Fibroblast of lung (primary cell): ENCODE data around the gene ATP11A. TPM values are rescaled to one million over a fixed set of nuclear protein-coding genes. Genes with fewer than 3 reads are reported as not detected.

Experiments used
- DNase-seq, 2 donors: peaks; one replicate each; pipeline versions ENCODE4 v3.0.0 to v3.0.0-alpha.2; 2010; ENCODE audit warnings: low read depth in 2 of 2
- H2AFZ ChIP-seq: 2 replicates; pipeline ENCODE4 v1.5.1; 2012; ENCODE audit warnings: low read length, control low read depth, inconsistent platforms
- H3K27ac ChIP-seq: 2 replicates; pipeline ENCODE4 v1.5.1; 2011; ENCODE audit warnings: low read length, control low read depth; ENCODE audit not compliant: insufficient read depth
- H3K27me3 ChIP-seq: 2 replicates; pipeline ENCODE4 v1.5.1; 2011; ENCODE audit warnings: mild to moderate bottlenecking, low read length; ENCODE audit not compliant: control insufficient read depth, insufficient read depth
- H3K36me3 ChIP-seq: 2 replicates; pipeline ENCODE4 v1.5.1; 2011; ENCODE audit warnings: low read length; ENCODE audit not compliant: control insufficient read depth, insufficient read depth
- H3K4me1 ChIP-seq: 2 replicates; pipeline ENCODE4 v1.5.1; 2011; ENCODE audit warnings: low read length; ENCODE audit not compliant: control insufficient read depth, insufficient read depth; ENCODE audit errors: extremely low read depth
- H3K4me2 ChIP-seq: 2 replicates; pipeline ENCODE4 v1.5.1; 2011; ENCODE audit warnings: low read length, control low read depth; ENCODE audit not compliant: insufficient read depth; ENCODE audit errors: extremely low read depth
- H3K4me3 ChIP-seq, 4 experiments: fragments of 200-600 bp in 1 of 4; sonication (generic) in 1 of 4; replicated peaks in 1 of 4; 2 replicates each; pipeline ENCODE4 v1.5.1; 2011 to 2016; ENCODE audit warnings: low read length in 4 of 4, low read depth in 3 of 4, mild to moderate bottlenecking in 3 of 4, control low read depth in 2 of 4, inconsistent platforms in 1 of 4, mixed read lengths in 1 of 4; ENCODE audit not compliant: insufficient read depth in 1 of 4; ENCODE audit errors: control extremely low read depth in 1 of 4
- H3K79me2 ChIP-seq: 2 replicates; pipeline ENCODE4 v1.5.1; 2012; ENCODE audit warnings: mild to moderate bottlenecking, low read length, inconsistent platforms; ENCODE audit not compliant: control insufficient read depth, insufficient read depth
- H3K9ac ChIP-seq: 2 replicates; pipeline ENCODE4 v1.5.1; 2011; ENCODE audit warnings: mild to moderate bottlenecking, low read length, control low read depth; ENCODE audit not compliant: insufficient read depth
- H3K9me3 ChIP-seq: 2 replicates; pipeline ENCODE4 v1.5.1; 2012; ENCODE audit warnings: low read depth, low read length; ENCODE audit not compliant: control insufficient read depth, insufficient read depth
- H4K20me1 ChIP-seq: 2 replicates; pipeline ENCODE4 v1.5.1; 2011; ENCODE audit warnings: low read length; ENCODE audit not compliant: control insufficient read depth, insufficient read depth; ENCODE audit errors: extremely low read depth
- EZH2 ChIP-seq: IDR thresholded peaks from 2 replicates; pipeline ENCODE4 v1.5.1; 2012; ENCODE audit warnings: low read length, control low read depth, mild to moderate bottlenecking; ENCODE audit errors: missing control alignments
- polyA plus RNA-seq, 2 donors: library from polyadenylated mRNA; depleted of rRNA in 1 of 2; stranded (reverse) in 1 of 2; unstranded in 1 of 2; fragments of >200 nt; gene quantifications; 2 replicates each; pipeline ENCODE4 v1.2.1, GENCODE V29; 2011 to 2012; ENCODE audit warnings: missing spikeins in 1 of 2
- total RNA-seq: library from RNA; depleted of rRNA; stranded (reverse); fragments of >200 nt; gene quantifications from 2 replicates; pipeline ENCODE4 v1.2.1, GENCODE V29; 2014
- TF ChIP-seq, protein P1 (sequence below), 2 donors: IDR thresholded peaks in 1 of 2; conservative IDR thresholded peaks in 1 of 2; 1 replicate in 1 of 2; 2 replicates in 1 of 2; pipeline ENCODE4 v1.5.1; 2011 to 2012; ENCODE audit warnings: low read length in 2 of 2, control low read depth in 1 of 2, inconsistent platforms in 1 of 2, low read depth in 1 of 2, mild to moderate bottlenecking in 1 of 2

Gene ATP11A
- total and polyA plus RNA-seq, 2 donors (not counting 1 experiment from before 2014, with no cell fraction given) = 2.3 to 7.8 TPM

DNA sequence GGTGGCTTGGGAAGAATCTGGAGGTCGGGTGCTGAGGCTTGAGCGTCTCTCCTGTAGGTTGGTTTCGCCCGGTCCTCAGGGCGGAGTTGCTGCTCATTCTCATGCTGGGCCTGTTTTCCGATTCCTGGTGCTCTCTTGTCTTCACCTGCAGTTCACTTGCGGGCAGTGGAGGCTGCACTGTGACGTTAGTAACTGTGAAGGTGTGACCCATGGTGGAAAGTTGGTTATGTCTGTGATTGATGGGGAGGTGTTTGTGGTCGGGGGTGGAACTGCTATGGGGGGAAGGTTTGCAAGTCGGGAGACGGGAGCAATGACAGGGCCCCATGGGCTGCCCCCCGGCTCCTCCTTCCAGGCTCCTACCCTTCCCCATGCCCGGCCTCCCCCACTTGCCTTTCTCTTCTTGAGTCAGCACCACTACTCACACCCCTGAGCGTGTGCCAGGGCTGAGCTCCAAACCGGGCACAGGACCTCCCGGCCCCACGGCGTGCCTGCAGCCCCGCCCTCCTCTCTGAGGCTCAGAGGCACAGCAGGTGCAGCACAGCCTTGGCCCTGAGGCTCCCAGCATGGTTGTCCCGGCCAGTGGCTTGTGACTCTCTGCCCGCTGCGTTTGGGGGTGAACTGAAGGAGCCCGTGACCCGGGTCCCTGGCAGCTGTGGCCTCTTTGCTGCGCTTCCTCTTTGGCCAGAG, 79.1 kb downstream of the ATP11A start:
- H3K9me3 ChIP-seq = no peaks in the 10 kb centered on the region
- DNase-seq = no peak

DNA sequence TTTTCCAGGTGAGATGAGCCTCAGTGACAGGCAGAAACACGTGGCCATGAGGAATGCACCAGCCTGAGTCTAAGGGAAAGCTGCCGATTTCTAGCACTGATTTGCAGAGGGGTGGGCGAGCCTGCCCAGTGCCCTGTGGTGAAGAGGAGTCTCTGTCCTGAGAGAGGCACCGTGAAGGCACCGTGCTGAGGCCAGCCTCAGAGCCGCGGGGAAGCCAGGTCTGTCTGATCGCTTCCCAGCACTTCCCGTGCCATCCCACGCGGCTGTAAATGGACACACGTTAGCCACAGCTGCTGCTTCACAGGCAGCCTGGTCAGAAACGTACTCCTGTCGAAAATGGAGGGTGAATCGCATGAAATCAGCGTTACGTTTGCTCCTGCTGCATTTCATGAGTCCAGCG, 79.8 kb downstream of the ATP11A start:
- H3K27me3 ChIP-seq = no peaks in the 10 kb centered on the region
- no peak overlapping the region for H2AFZ ChIP-seq
- H3K27ac ChIP-seq = no peak overlapping the region
- TF ChIP-seq, protein P1, sequence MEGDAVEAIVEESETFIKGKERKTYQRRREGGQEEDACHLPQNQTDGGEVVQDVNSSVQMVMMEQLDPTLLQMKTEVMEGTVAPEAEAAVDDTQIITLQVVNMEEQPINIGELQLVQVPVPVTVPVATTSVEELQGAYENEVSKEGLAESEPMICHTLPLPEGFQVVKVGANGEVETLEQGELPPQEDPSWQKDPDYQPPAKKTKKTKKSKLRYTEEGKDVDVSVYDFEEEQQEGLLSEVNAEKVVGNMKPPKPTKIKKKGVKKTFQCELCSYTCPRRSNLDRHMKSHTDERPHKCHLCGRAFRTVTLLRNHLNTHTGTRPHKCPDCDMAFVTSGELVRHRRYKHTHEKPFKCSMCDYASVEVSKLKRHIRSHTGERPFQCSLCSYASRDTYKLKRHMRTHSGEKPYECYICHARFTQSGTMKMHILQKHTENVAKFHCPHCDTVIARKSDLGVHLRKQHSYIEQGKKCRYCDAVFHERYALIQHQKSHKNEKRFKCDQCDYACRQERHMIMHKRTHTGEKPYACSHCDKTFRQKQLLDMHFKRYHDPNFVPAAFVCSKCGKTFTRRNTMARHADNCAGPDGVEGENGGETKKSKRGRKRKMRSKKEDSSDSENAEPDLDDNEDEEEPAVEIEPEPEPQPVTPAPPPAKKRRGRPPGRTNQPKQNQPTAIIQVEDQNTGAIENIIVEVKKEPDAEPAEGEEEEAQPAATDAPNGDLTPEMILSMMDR (conservative IDR thresholded peaks at IDR 0.05 in 1 of 2, IDR thresholded peaks at IDR 0.05 in 1 of 2; ENCODE audit: low read depth in 1 of 2, low read length in 2 of 2) = no peak
- TF ChIP-seq EZH2 = no peak
- no peaks in the 10 kb centered on the region for H3K9me3 ChIP-seq
- H3K9ac ChIP-seq = no peak overlapping the region
- H3K4me2 ChIP-seq = no peak overlapping the region
- no peak for DNase-seq
- H3K79me2 ChIP-seq = no peaks in the 10 kb centered on the region
- no peaks in the 10 kb centered on the region for H3K4me1 ChIP-seq
- H4K20me1 ChIP-seq = no peaks in the 10 kb centered on the region
- no peaks in the 10 kb centered on the region for H3K36me3 ChIP-seq
- H3K4me3 ChIP-seq = no peak overlapping the region

More for the DNA sequence above, 79.1 kb downstream of the ATP11A start:
- Histone ChIP-seq H3K9ac (no peak overlapping the region), H3K27ac (no peak overlapping the region), H3K4me3 (no peak overlapping the region), H3K27me3 (no peaks in the 10 kb centered on the region), H3K36me3 (no peaks in the 10 kb centered on the region), H4K20me1 (no peaks in the 10 kb centered on the region), H3K4me2 (no peak overlapping the region), H2AFZ (no peak overlapping the region), H3K4me1 (no peaks in the 10 kb centered on the region), H3K79me2 (no peaks in the 10 kb centered on the region)
- TF ChIP-seq, protein P1 (conservative IDR thresholded peaks at IDR 0.05 in 1 of 2, IDR thresholded peaks at IDR 0.05 in 1 of 2; ENCODE audit: low read depth in 1 of 2, low read length in 2 of 2) = no peak
- no peak for TF ChIP-seq EZH2

DNA sequence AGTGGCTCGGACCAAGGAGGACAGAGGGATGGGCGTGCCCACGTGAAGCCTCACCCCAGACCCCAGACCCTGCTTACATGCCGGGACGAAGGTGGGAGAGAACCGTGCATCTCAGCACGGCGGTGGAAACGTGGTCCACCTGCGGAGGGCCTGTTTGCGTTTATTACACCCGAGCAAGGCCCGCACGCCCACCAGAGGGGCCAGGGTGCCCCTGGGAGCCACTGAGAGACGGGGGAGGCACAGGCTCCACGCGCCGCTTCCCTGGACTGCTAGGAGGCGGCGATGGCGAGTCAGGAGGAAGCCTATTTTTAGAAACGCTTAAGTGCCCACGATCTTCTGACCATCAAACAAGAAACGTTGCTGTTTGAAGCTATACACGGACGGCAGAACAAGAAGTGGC, 80.7 kb downstream of the ATP11A start:
- Histone ChIP-seq H3K9me3 (no peaks in the 10 kb centered on the region), H3K27ac (no peak overlapping the region), H3K27me3 (no peaks in the 10 kb centered on the region), H3K36me3 (no peaks in the 10 kb centered on the region), H2AFZ (no peak overlapping the region), H4K20me1 (no peaks in the 10 kb centered on the region), H3K4me3 (no peak overlapping the region), H3K9ac (no peak overlapping the region), H3K4me2 (no peak overlapping the region), H3K79me2 (no peaks in the 10 kb centered on the region), H3K4me1 (no peaks in the 10 kb centered on the region)
- no peak for DNase-seq
- no peak for TF ChIP-seq EZH2
- TF ChIP-seq, protein P1 (conservative IDR thresholded peaks at IDR 0.05 in 1 of 2, IDR thresholded peaks at IDR 0.05 in 1 of 2; ENCODE audit: low read depth in 1 of 2, low read length in 2 of 2) = no peak
